NCI-H1092 treated with DMSO at 0.1 percent for 48 hours (cell line): ENCODE measurements around the gene TEX264.

Source experiments
- DNase-seq: peaks from one replicate; lab custom pipeline; 2025; lab: John Stamatoyannopoulos, UW

The TEX264 gene

GRCh38 chr3:51698209-51698608 is 27.2 kb downstream of the TEX264 start:
- DNase-seq: no peak

GRCh38 chr3:51700403-51700802 is 29.4 kb downstream of the TEX264 start:
- no peak for DNase-seq

- no peak for DNase-seq
Observed at GRCh38 chr3:51702156-51702555, 31.1 kb downstream of the TEX264 start.

- peak; percentile 45 for DNase-seq
Observed at GRCh38 chr3:51703068-51703760, 32.2 kb downstream of the TEX264 start.

GRCh38 chr3:51703761-51704510 is 32.9 kb downstream of the TEX264 start:
- no peak for DNase-seq

GRCh38 chr3:51704511-51704950 is 33.5 kb downstream of the TEX264 start:
- DNase-seq: no peak

GRCh38 chr3:51705276-51706020 is 34.4 kb downstream of the TEX264 start:
- DNase-seq: no peak

GRCh38 chr3:51706021-51706485 is 35.0 kb downstream of the TEX264 start:
- no peak for DNase-seq

GRCh38 chr3:51706788-51707731 is 36.0 kb downstream of the TEX264 start, which contains the start of gene GRM2:
GRM2 (plus strand) TSS chr3:51707068; CDS start chr3:51708984, 1,916 bp downstream.
- DNase-seq: peak; percentile 67

- DNase-seq: no peak
Observed at GRCh38 chr3:51708216-51708845, 37.3 kb downstream of the TEX264 start.

- no peak for DNase-seq
Observed at GRCh38 chr3:51709004-51709420, 38.0 kb downstream of the TEX264 start.

GRCh38 chr3:51709675-51710074 is 38.6 kb downstream of the TEX264 start:
- no peak for DNase-seq

- no peak for DNase-seq
Observed at GRCh38 chr3:51710631-51711351, 39.7 kb downstream of the TEX264 start.

- DNase-seq: no peak
Observed at GRCh38 chr3:51711352-51712037, 40.4 kb downstream of the TEX264 start.

- no peak for DNase-seq
Observed at GRCh38 chr3:51712038-51712420, 41.0 kb downstream of the TEX264 start.

GRCh38 chr3:51712511-51712931 is 41.5 kb downstream of the TEX264 start:
- DNase-seq: no peak

- DNase-seq: no peak
Observed at GRCh38 chr3:51712963-51713362, 41.9 kb downstream of the TEX264 start.

GRCh38 chr3:51715231-51715976 is 44.4 kb downstream of the TEX264 start:
- no peak for DNase-seq

- DNase-seq: no peak
Observed at GRCh38 chr3:51715977-51716294, 44.9 kb downstream of the TEX264 start.
